H1 (cell line): ENCODE data around the gene AAK1.

Experiments
- CHD2 ChIP-seq: IDR thresholded peaks from 2 replicates; pipeline ENCODE4 v1.6.1; 2012; ENCODE audit warnings: low read length, improper control_type of control experiment
- CTCF ChIP-seq, 3 experiments: IDR thresholded peaks; 1 replicate in 2 of 3; 2 replicates in 1 of 3; pipeline versions ENCODE4 v1.5.1 to v1.6.1; 2011; ENCODE audit warnings: low read length in 3 of 3, mild to moderate bottlenecking in 3 of 3, inconsistent platforms in 2 of 3, low read depth in 1 of 3, moderate library complexity in 1 of 3; ENCODE audit not compliant: insufficient read depth in 1 of 3; ENCODE audit errors: control extremely low read depth in 1 of 3
- EGR1 ChIP-seq: IDR thresholded peaks from 2 replicates; pipeline ENCODE4 v1.6.1; 2011; ENCODE audit warnings: low read depth, low read length, borderline replicate concordance
- EZH2 ChIP-seq: fragments of 200-600 bp; sonication (generic); IDR thresholded peaks from 2 replicates; pipeline ENCODE4 v1.7.1; 2012; ENCODE audit warnings: low read depth, mild to moderate bottlenecking, moderate library complexity, low read length, inconsistent platforms; ENCODE audit not compliant: severe bottlenecking
- MAFK ChIP-seq: IDR thresholded peaks from 2 replicates; pipeline ENCODE4 v1.6.1; 2012; ENCODE audit warnings: low read depth, mild to moderate bottlenecking, improper control_type of control experiment, low read length
- POLR2A ChIP-seq, 2 experiments: IDR thresholded peaks; 1 replicate in 1 of 2; 2 replicates in 1 of 2; pipeline ENCODE4 v1.6.1; 2011; ENCODE audit warnings: low read depth in 2 of 2, low read length in 2 of 2, mild to moderate bottlenecking in 2 of 2; ENCODE audit errors: control extremely low read depth in 1 of 2
- SIN3A ChIP-seq, 2 experiments: IDR thresholded peaks in 1 of 2; conservative IDR thresholded peaks in 1 of 2; 2 replicates each; pipeline ENCODE4 v1.6.1; 2011 to 2012; ENCODE audit warnings: low read length in 2 of 2, improper control_type of control experiment in 1 of 2, low read depth in 1 of 2, mild to moderate bottlenecking in 1 of 2
- YY1 ChIP-seq: IDR thresholded peaks from 2 replicates; pipeline ENCODE4 v1.6.1; 2011; ENCODE audit warnings: low read depth, mild to moderate bottlenecking, low read length

GRCh38 chr2:69539549-69539908 is 104.0 kb downstream of the AAK1 start:
- TF ChIP-seq CTCF (IDR thresholded peaks at IDR 0.05; ENCODE audit: control extremely low read depth in 1 of 3, insufficient read depth in 1 of 3, low read depth in 1 of 3, low read length in 3 of 3) (no peak), POLR2A (IDR thresholded peaks at IDR 0.05; ENCODE audit: control extremely low read depth in 1 of 2, low read depth in 2 of 2, low read length in 2 of 2) (no peak), SIN3A (conservative IDR thresholded peaks at IDR 0.05 in 1 of 2, IDR thresholded peaks at IDR 0.05 in 1 of 2; ENCODE audit: low read depth in 1 of 2, low read length in 2 of 2) (no peak), MAFK (no peak), CHD2 (no peak), EZH2 (no peak), EGR1 (no peak), YY1 (no peak)
